GM21717 (cell line): ENCODE data around the gene METTL25.

ENCODE experiments used
- ATAC-seq: cut with Tn5 transposase; IDR thresholded peaks from one replicate; pipeline ENCODE4 v1.9.1; 2021; ENCODE audit warnings: mild to moderate bottlenecking, moderate library complexity; ENCODE audit not compliant: unreplicated experiment

The METTL25 gene

DNA sequence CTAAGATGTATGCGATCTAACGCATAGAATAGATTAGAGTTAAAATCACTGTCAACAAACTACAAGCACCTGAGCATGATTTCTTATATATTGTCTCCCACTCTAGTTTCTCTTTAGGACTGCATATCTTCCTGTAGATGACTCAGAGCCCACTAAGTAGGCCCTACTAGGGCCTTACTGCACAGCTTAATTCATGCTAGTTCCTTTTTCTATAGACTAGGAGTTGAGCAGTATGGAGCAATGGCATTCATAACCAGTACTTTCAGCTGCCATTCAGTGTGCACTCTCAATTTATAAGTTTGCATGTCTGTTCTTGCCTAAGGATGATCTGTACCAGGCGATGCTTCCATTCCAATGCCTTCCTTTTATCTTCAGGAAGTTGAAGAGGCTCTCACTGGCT lies 103.5 kb downstream of the METTL25 start:
- ATAC-seq: no peak

DNA sequence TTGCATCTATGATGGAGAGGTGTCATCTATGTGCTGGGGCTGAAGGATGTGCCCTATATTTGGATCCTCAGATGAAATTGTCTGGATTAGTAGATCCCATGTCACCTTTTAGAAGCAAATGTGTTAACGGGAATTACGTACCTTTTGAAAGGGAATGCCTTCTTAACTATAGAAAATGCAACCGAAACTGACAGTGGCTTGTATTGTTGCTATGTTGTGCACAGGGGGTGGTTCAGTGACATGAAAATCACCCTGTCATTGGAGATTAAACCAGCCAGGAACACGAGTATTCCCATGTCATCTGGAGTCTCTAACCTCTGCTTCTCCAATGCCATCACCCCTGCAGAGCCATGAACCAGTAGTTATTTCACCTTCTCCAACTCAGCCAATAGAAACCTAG lies 110.2 kb downstream of the METTL25 start:
- ATAC-seq: no peak

DNA sequence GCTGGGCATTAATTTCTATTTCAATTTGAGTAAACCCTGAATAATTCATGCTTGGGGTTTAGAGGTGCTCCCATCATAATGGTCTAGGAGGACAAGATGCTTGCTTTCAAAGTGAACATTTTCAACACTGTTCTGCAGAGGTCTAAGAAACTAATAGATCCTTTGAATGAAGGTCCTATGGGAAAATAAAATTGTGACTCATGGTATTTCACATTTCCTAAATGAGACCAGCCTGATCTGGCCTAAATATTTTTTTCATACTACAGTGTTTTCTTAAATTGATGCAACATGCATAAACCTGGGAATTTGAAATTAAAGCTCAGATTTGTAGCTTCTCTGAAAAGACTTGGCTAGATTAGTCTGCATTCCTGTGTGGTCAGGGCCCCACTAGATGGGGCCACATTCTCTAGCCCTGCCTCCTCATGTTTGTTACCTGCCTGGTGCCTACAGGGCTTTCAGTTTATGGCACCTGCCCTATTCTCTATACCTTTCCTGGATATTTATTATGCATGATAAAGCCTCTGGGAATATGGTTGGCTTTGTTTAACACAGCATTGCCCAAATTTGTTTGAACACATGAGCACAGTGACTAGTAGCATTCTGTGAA lies 112.7 kb downstream of the METTL25 start:
- ATAC-seq: no peak

DNA sequence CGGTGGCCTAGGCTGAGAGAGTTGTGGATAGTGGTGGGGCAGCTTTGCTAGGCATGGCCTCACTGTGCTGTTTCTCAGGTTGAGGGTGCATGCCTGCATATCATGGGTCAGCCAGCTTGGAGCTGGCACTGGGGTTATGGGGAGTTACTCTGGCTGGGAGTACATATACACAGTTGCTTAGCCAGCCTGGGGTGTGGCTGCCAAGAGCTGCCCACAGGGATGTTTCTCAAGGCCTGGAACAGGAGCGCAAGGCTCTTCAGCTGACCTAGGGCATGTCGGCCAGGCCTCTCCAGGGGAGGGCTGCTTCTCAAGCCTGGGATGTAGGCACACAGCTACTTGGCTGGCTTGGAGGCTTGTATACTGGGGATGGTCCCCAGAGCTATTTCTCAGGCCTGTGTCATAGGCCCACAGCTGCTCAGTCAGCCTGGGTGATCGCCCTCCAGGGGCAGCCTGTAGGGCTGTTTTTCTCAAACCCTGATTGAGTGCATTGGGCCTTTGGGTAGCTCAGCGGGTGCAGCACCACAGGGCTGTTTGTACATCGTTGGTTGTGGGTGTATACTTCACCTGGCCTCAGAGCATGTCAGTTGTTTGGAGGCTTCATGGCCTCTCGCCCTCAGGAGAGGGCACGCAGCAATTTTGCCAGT lies 114.9 kb downstream of the METTL25 start:
- no peak for ATAC-seq

DNA sequence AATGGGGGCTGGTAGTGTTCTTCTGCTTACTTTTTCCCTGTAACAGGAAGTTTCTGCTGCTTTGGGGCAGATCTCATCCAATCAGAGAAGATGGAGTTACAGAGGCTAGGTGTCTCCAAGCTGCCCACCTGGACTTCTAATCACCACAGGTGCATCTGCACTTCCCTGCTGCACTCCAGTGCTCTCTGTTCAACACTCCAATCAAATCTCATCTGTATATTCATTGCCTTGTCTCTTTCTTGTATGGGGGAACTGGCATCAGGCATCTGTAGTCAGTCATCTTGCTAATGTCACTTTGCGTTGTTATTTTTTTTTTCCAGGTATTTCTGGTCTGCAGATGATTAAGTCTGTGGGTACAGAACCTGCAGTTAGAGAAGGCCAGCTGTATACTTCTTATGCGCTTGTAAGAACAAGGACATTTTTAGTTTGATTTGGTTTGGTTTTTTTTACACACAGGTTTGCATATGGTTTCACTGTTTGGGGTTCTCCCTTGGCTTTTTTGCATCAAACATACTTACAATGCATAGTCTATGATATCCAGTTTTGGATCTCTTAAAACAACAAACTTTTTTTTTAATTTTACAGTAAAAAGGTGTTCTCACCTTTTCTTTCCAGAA lies 116.0 kb downstream of the METTL25 start:
- ATAC-seq: peak; percentile 84

DNA sequence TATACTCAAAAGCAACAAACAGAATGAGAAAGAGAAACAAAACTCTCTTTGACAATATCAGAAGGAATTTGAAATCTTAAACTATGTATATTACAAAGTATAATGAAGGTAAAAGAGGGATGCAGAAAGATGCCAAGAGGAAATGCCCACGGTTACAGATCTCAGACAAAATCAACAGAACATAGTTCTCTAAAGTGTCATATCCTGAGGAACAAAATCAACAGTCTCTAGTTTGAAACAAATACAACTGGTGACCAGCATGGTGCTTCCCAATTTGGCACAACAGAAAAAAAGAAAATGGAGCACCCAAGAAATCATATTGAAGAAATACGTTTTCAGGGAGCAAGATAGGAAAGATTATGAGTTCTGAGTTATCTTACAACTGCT lies 116.5 kb downstream of the METTL25 start:
- peak; percentile 31 for ATAC-seq

DNA sequence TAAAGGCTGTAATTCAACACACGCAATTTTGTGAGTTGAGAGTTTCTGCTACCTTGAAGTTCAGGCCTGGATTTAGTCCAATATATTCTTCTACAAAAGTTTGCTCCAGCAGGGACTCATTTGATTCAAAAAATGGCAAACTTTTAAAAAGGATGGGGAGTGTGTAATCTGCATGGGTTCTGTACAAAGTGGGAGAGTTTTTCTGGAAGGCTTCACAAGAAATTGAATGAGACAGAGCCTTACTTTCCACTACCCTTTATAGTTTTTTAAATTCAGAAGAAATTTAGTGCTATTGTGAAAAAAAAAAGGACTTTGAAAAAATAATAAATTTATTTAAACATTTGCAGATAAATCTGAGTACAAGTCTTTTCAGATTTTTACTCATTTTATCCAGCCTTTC lies 116.9 kb downstream of the METTL25 start:
- no peak for ATAC-seq

DNA sequence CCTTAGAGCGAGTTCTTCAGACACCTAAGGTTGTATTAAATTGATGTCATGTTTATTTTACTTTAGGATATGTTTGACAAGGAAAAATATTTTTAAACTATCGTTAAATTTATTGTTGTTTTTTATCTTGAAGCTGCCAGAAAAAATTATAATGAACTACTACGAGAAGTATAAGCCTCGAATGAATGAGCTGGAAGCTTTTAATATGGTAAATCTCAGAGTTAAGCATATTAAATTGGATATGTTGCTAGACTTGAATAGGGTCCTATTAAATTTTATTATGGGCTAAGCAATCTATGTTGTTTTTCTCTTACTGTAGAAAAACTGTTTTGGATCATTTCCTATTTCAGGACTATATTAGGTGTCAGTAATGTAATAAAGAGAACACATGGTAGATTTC lies 118.2 kb downstream of the METTL25 start:
- ATAC-seq: no peak

DNA sequence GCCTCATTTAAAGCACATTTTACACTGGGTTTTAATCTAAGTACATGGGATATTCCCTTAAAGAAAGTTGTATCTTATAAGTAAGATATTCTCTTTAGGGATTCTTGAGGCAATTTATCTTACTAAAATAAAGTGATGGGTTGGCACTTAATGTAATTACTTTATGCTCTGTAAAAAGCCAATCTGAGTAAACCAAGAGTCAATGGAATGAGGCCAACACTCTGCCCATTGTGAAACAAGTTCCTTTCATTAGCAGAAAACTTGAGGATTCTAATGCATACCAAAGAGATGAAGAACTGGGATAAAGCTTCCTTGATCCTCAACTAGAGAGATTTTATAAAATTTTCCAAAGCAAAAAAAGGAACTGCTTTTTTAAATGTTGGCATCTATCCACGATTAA lies 121.2 kb downstream of the METTL25 start:
- ATAC-seq: no peak

DNA sequence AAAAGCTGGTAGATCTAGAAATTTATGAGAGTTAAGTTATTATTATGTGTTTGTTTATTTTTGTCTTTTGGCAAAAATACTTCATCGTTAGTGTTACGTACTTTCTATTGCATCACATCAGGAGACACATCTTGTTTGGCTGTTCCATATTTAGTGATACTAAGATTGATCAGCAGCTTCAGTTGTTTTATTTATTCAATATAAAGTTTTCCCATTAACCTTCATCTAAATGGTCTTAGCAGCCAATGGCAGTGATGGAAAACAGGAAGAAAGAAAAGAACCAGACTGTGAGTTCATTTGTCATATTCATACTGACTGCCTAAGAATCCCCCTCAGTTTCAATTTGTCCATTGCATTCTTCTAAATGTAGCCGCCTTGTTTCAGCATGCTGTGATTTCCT lies 122.3 kb downstream of the METTL25 start:
- no peak for ATAC-seq

DNA sequence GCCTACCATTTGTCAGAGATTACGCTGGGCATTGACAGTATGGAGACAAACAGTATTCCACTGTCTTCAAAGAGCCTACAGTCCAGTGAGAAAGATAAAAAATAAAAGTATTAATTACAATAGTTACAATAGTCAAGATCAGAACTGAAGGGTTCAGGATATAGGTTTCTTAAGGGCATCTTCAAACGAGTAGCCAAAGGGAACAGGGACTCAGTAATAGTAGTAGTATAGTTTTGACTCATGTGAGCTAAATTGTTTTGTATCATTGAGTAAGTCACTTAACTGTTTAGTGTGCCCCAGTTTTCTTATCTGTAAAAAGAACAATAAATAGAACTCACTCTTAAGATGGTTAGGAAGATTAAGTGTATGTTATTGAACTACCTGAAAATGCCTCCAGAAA lies 123.6 kb downstream of the METTL25 start:
- ATAC-seq: no peak

DNA sequence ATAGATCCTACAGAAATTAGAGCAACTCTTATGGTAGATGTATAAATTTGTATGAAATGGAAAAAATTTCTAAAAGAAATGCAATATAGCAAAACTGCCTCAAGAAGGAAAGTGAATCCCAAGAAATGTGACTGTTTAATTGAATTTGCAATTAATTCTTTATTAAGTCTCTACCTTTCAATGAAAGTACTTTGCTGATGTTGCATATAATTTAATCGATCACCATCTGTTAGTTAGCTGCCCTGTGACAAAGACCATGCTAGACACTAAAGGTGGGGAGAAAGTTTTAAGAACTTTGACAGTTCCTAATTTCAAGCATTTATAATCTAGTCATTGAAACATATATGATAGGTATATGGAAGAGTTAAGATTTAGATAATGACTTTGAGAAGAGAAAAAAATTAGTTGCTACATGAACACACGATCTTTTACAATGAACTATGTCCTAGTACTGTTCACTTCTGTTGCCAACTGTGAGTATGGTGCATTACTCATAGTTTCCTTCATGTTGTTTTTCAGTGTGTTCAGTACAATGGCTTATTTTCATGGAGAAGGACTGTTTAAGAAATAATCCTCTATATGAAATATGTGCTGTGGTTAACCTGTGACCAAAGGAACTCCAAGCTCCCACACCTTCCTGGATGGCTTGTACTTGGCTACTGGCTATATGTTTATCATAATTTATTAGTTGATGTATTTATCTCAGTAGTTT lies 128.4 kb downstream of the METTL25 start:
- ATAC-seq: no peak

DNA sequence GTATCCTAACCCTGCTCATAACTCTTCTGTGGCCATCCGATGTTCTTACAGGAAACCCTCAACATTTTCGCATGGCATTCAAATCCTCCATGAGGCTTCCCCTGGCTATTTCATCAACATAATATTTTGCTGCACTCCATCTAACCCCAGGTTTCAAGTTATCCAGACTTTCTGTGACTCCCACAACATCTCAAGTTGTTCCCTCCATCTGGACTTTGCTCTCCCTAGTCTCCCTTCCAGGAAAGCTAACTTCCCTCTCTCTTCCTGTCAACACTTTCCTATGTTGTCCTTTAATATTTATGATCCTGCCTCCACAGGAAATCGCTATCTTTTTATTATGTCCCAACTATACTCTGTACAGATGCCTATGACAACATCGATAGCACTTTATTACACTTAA lies 146.1 kb downstream of the METTL25 start:
- ATAC-seq: no peak

DNA sequence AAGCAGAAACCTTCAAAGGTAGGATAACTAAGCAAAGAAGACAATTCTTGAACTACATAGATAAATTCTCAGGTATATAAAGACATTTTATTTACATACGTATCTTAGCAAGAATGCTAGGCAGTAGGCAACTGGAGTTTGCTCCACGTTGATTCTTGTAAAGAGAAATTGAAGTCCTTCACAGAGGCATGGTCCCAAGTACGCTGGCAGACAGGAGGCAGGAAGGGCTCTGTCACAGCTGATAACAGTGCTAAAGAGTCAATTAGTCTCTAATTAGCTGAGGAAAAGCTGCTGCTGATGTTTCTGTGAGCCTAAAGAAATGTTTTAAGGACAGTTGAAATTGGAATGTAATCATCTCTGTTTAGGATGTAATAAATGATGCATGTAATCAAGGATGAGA lies 146.8 kb downstream of the METTL25 start:
- ATAC-seq: no peak

DNA sequence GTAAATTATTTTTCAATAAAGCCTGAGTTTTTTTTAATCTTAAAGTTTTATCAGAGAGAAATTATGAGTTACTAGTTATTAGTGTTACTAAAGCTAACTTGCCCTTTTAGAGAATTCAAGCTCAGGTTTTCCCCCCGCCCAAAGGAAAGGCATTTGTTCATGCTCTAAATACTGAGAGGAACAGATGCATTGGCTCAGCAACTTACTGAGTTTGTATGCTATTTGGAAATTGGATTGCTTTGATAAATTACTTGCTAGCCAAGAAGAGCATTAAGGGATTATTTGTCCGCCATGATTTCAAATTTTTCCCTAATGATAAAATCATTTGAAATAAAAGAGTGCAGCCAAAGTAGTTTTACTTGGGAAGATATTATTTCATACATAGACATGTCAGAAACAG lies 149.4 kb downstream of the METTL25 start:
- ATAC-seq: no peak

DNA sequence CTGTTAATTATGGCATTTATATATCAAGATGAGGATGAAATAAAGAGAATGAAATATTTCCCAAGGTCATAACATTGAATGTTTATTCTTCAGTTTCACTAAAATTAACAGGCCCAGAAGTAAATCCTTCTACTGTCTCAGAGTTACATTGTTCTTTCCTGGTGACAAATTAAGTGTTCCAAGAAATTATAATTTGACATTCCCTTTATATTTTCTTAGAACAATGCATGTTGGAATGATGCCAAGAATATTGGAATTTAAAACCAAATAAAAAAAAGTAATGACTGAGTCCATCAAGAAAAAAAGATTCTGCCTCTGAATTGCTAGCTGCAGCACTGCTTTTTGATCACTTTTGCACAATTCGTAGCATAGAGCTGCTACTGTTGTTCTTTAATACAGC lies 152.1 kb downstream of the METTL25 start:
- no peak for ATAC-seq

DNA sequence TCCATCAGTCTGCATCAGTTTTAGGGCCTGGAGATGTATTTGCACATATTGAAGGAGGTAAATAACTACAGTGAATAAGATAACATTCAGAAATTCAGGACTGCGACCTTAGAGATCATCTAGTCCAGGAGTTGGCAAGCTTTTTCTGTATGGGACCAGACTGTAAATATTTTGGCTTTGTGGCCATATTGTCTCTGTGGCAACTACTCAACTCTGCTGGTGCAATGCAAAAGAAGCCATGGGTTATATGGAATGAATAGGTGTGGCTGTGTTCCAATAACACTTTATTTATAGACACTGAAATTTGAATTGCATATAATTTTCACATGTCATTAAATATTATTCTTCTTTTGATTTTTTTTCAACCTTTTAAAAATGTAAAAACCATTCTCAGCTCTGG lies 156.6 kb downstream of the METTL25 start:
- ATAC-seq: no peak

DNA sequence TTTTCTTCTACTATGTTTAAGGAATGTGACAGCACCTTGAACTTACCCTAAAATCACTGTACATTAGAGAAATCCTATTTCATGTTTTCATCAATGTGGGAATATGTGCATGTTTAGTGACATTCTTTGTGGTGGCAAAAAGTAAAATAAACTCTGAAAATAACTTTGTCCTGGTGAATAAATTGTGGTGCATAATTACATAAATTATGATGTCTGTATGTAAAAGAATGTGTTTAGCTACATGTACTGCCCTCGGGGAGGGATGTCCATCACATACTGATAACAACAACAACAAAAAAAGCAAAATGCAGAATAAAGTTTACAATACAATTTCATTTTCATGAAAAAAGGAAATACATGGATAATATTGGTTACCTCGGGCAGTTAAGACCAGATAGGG lies 157.3 kb downstream of the METTL25 start:
- no peak for ATAC-seq

DNA sequence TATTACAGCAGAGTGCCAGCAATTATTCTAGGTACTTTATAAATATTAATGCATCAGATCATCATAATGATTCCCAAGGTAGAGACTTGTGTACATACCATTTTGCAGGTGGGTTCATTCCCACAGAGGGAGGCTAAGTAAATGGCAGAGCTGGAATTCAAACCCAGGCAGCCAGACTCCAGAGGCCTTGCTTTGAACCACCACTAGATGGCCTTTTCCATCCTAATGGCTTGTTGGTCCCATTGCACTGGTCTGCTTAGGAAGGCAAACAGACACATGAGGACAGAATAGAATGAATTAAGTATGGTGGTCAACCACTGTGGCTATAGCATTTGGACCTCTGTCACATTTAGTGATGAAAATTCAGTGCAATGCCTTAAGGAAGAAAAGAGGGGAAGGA lies 158.7 kb downstream of the METTL25 start:
- ATAC-seq: peak; percentile 74

DNA sequence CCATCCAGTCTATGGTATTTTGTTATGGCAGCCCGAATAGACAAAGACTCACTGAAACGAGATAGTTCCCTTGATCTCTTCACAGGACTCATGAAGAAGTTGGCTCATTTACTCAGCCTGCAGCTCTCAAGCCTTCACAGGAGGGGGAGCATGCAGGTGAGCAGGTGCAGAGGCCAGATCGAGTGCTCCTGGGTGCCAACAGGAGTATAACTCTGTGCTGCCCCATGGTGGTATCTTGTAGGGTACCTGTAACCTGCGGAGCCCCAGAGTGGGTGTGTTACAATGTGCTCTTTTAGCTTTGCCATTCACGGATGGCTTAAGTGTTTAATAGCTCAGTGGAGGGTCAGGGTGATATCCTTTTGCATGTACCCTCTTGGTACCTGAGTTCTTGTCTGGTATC lies 159.5 kb downstream of the METTL25 start:
- ATAC-seq: no peak

DNA sequence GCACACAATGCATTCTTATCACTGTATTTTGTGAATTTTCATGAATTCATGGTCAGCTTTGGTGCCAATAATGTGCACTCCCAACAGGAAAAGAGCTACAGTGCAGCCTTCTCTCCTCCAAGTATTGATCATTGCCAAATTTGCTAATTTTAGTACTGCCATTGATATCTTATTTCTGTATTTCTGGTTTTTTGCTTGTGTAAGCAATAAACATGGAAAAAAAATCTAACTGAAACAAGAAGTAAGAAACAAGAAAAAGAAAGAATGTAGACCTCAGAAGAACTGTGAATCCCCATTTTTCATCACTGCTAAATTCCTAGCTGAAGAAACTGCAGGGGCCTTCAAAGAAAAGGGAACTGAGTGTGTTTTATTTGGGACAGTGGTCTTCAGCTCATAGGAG lies 161.2 kb downstream of the METTL25 start:
- no peak for ATAC-seq

DNA sequence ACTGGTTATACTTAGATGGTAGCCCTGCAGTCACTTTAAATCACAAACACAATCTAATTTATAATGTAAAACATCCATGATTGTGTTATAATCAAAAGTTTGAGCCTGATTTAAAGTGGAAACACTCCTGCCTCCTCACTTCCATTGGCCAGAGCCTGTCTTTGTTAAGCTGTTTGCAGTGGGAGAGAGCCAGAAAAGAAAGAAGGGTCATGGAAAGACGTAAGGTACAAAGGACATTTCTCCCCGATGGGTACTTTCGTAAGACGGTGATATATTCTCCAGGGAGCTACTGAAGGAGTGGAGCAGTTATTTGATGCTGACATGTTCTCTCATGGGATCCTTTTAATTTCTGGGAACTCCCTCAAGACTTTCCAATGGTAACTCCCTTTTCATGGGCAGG lies 164.0 kb downstream of the METTL25 start:
- no peak for ATAC-seq
